HG03354 (cell line): ENCODE measurements around the gene RAX2.
"Not testable (repeated sequence)": the region's sequence is repeated elsewhere in the genome, so short reads cannot be mapped to it uniquely, and the experiment has no call there.

Experiments
- ATAC-seq: cut with Tn5 transposase; IDR thresholded peaks from one replicate; pipeline ENCODE4 v1.9.1; 2021; ENCODE audit warnings: mild to moderate bottlenecking; ENCODE audit not compliant: unreplicated experiment, poor library complexity, severe bottlenecking

The RAX2 gene

DNA sequence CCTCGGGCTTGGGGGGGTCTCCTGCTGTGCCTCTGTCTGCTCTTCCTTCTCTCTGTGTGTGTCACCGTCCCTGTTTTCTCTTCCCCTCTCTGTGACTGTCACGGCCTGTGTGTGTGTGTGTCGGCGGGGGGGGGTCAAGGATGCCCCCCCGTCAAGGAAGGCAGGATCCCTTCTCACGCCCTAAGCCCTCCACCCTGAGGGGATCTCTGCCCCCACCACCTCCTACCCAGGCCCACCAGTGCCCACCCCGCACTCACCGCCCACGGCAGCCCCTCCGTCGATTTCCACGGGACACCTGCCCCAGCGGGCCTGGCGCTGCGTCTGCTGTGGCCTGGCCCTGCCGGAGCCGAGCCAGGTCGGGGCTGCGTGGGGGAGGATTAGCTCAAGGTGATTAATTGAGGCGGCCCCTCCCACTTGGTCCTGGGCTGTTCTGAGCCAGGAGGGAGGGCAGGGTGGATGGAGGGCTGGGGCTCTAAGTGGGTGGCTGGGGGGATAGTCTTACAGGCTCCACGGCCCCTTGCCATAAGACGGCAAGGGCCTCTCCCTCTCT is at the start of gene RAX2:
Gene RAX2, minus strand, starts transcription at position 323 of the 550 bp plus-strand sequence. CDS start 486 bp downstream, outside the sequence.
- no peak for ATAC-seq

DNA sequence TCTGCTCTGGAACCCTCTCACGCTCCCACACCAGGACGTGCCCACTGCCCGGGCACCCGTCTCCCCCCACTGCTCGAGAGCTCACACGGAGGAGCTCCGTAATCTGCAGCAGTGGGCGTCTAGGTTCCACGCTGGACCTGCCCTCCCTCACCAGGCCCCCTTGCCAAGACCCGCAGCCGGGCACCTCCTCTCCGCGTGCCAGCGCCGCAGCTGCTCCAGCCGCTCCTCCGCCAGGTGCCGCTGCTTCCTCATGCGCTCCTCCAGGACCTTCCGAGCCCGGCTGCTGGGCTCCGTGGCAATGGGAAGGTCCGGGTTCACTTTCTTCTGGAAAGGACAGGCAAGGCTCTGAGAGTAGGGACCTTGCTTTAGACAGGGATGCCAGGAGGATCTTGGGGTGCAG is 49.1 kb upstream of the RAX2 start:
- no peak for ATAC-seq

DNA sequence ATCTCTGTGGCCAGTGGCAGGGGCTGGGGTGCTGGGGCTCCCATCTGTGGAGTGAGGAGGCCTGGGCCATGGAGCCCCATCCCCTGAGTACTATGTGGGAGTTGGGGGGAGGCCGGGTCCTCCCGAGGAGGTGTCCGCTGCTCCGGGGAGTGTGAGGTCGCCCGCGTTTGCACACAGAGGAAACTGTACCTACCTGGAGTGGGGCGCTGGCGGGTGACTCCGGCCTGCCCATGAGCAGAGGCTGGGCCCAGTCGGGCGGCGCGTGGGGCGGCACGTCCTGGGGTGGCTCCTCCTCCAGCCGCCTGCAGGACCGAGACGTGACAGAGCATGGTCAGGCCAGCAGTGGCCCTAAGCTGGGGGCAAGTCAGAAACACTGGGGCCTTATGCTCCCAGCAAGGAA is 48.0 kb upstream of the RAX2 start:
- ATAC-seq = no peak

DNA sequence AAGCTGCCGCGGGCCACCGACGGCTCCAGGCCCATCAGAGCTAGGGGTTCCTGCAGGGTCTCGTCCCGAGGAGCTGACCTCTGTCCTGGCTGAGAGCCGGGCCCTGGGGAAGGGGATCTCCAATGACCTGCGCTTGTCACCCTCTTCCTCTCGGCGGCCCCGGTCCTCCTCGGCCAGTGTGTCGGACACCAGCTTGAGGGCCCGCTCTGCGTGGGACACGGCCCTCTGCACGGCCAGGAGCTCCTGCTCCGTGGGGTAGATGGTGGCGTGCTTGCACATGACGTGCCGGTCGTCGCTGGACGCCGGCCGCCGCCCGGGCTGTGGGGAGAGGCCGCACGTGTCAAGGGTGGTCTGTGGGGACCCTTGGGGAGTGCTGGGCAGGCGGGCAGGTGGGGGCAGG is 46.9 kb upstream of the RAX2 start:
- no peak for ATAC-seq

DNA sequence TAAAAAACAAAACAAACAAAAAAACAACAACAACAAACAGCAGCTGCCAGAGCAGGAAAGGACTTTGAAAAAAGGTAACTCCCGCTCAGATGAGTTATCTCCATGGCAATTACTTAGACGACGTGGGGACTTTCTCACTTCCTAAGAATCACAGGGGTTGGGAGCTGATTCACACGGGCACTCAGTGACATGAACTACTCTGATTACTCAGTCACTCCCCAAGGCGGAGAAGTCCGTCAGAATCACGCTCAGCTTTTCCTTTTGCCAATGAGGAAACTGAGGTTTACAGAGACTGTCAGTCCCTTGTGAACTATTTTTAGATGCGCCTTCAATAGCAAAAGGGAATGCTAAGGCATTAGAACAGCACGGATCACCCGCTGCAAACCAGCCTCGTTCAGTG is 46.4 kb upstream of the RAX2 start:
- ATAC-seq = no peak

DNA sequence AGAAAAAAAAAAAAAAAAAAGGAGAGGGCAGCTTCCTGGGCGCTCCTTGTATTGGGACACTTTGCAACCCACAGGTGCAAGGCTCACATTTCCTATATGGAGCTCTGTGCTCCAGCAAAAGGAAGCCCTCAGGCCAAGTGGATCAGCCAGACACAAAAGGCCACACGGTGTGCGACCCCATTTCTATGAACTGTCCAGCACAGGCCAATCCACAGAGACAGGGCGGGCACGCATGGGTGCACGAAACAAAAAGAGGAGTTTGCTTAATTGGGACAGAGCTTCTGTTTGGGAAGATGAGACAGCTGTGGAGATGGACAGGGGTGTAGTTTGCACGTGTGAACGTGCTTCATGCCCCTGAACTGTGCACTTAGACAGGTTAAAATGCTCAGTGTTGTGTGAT is 45.7 kb upstream of the RAX2 start:
- ATAC-seq = no peak

DNA sequence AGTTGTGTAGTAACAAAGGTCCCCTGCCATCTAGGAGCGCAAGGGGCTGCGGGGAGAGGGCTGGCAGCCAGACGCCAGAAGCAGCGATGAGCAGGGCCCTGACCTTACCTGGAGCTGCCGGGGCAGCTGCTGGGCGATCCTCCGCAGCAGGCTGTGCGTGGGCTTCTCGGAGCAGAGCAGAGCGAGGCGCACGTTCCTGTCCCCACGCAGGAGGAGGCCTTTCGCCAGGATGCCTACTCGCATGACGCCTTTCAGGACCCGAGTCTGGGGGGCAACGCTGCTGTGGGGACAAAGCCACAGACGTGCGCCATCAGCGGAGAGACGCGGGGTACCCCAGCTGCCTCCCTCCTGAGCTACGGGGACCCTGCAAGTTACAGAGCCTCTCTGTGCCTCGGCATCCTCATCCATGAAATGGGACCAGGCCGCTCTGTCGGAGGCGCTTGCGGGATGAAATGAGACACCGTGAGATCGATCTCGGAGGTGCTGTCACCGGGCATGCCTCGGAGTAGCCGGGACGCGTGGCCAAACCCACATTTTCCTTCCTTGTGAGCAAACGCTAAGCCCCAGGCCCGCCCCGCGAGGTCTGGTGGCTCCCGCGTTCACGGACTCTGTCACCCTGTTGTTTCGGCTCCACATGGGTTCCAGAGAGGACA is 44.7 kb upstream of the RAX2 start:
- no peak for ATAC-seq

DNA sequence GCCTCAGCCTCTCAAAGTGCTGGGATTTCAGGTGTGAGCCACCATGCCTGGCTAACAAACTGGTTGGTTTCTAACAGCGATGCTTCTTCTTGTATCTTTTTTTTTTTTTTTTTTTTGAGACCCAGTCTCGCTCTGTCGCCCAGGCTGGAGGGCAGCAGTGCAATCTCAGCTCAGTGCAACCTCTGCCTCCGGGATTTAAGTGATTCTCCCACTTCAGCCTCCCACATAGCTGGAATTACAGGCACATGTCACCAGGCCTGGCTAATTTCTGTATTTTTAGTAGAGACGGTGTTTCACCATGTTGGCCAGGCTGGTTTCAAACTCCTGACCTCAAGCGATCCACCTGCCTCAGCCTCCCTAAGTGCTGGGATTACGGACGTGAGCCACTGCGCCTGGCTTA is 44.1 kb upstream of the RAX2 start:
- ATAC-seq = not testable (repeated sequence)

DNA sequence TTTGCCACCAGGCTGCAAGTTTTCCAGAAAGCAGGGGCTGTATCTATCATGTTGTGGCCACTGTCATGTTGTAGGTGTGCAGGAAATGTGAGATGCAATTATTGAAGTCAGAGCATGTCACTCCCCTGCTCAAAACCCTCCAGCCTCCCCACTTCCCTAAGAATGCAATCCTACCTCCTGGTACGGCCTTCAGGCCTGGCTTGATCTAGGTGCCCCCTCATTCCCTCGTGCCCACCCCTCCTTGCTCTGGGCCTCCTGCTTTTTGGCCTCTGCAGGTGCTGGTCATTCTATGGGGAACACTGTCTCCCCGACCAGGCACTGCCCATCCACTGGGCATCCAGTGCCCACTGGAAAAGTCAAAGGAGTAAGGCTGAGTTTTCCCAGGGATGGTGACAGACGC is 42.6 kb upstream of the RAX2 start:
- no peak for ATAC-seq

DNA sequence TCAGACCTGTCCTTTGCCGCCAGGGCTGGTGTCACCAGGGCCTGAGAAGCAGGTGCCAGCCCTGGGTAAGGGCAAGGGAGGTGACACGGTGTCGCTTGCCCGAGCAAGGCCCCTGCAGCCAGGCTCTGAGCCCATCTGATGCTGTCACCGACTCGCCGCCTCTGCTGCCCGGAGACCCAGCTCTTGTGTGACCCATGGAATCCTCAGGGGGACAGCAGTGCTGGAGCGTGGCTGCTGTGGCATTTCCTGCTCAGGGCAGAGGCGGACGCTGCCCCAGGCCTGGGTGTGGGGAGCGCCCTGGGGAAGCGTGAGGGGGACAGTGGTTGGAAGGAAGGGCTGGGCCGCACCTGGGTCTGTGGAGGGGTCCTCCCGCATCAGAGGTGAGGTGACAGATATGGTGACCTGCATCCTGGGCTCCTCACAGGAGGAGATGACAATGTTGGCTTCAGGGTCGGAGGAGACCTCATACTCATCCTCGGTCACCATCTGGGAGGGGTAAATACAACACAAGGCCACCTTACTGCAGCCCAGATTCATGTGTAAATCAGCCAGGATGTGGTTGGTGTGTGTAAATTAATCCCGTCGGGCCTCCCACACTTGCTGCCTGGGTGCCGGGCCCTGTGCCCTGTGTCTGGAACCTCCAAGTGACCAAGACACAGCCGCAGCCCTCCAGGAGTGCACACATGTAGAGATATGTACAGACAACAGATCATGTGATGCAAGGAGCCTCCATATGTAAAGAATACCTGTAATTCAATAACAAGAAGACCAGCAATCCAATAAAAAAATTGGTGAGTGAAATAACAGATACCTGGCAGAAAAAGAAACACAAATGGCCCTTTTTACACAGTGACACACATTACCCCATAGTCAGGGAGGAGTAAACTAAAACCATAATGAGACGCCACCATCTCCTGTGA is 41.7 kb upstream of the RAX2 start:
- ATAC-seq = no peak

DNA sequence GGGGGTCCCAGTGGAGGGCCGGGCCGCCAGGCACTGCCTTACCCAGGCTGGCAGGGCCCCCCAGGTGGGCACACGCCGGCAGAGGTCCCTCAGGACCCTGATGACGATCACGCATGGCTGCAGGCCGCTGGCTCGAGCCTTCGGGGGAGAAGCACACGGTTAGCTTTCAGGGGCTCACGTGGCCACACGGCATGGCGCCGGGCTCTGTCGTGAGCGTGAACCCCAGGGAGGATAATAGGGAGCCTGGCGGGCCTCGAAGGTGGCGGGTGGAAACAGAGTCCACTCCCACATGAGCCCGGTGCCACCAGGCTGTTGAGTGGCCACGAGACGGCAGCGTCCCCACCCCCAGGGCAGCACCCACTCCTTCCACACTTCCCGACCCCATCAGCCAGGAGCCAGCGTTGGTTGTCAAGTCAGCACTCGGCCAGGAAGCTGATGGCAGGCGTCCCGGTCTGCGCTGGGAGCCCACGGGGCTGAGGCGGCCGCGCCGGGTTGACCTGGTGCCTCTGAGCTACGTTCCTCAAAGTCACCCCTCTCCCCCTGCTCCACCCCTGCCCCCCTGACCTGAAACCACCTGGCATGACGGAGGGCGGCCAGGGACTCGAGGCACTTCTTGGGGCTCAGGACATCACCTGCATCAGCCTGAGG is 38.8 kb upstream of the RAX2 start:
- no peak for ATAC-seq

DNA sequence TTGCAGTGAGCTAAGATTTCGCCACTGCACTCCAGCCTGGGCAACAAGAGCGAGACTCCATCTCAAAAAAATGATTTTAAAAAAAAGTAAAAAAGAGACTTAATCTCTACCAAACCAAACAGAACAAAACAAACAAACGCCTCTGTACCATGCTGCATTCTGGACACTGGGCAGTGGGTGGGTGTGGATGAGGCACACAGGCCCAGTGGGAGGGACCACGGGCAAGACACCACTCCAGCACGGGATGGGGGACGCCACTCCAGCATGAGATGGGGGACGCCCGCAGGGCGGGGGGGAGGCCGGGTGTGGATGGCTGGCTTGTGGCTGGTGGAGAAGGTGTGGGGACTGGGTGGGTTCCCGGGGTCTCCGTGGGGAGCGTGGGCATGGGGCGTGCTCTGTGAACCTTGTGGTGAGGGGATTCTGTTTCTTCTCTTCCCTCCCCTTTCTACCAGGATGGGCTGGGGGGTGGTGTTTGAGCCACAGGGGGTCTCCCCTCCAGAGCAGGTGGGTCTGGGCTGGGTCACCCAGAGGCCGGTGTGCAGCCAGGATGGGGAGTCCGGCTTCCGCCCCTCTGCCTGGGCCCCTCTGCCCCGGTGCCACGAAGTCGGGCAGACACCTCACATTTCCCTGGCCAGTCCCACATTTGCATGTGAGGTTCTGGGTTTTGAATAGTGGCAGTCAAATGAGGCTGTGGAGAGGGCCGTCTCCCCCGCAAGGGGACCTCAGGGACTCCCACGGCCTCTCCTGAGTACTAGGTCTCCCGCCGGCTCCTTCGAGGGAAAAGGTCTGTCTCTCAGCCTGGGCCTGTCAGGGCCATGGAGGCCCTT is 38.1 kb upstream of the RAX2 start:
- no peak for ATAC-seq

DNA sequence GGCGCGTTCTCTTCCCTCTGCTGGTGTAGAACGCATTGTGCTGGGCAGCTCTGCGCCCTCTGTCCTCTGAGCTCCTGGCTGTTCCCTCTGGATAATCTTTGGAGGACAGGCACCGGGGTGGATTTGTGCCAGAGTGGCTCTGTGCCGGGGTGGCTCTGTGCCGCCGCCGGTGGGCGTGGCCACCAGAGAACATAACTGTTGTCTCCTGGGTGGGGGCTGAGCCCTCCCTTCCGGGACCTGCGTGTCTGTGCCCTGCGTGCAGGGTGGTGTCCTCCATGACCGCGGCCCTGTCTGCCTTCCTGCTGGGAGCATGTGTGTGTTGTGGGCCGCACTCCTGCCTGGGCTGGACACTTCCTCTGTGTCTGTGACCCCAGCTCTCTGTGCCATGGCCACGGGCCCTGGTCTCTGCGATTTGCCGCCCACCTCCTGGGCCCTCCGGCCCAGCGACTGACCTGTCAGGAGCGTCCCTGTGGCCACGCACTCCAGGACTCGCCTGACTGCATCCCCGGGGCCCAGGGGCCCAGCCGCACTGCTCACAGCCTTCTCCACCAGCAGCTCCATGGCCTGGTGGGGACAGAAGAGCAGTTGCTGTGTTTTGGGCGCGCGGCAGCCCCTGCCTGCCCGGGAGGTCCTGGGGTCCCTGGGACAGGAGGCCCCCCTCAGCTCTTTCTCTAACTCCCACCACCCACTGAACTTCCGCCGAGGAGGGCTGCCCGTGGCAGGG is 36.6 kb upstream of the RAX2 start:
- ATAC-seq = no peak

DNA sequence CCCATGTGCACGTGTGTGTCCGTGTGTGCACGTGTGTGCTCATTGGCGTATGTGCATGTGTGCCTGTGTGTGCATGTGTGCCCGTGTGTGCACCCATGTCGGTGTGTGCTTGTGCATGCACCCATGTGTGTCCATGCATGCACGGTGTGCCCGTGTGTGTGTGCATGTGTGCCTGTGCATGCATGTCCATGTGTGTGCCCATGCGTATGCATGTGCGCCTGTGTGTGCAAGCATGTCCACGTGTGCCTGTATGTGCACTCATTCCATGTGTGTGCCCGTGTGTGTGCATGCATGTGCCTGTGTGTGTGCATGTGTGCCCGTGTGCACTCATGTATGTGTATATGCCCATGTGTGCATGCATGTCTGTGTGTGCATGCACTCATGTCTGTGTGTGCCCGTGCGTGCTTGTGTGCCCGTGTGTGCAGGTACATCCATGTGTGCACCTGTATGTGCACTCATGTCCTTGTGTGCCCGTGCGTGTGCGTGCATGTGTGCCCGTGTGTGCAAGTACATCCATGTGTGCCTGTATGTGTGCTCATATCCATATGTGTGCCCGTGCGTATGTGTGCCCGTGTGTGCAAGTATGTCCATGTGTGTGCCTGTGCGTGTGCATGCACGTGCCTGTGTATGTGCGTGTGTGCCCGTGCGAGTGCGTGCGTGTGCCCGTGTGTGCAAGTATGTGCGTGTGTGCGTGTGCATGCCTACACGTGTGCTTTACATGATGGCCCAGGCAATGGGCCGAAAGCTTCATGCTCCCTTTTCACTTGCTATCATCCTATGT is 35.7 kb upstream of the RAX2 start:
- no peak for ATAC-seq

DNA sequence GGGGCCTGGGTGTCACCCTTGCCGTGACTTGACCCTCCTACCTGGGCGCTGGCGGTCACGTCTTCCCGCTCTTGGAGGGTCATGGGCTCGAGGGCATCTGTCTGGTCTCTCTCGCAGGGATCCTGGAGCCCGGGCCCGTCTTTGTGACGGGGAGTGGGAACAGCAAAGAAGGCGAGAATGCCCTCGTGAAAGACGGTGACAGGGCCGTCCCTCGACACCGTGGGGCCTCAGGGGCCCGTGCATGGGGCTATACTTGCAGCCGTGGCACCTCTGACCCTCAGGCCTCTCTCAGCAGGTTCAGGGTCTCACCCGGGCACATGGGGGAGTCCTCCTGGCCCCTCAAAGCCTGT is 35.1 kb upstream of the RAX2 start:
- no peak for ATAC-seq

DNA sequence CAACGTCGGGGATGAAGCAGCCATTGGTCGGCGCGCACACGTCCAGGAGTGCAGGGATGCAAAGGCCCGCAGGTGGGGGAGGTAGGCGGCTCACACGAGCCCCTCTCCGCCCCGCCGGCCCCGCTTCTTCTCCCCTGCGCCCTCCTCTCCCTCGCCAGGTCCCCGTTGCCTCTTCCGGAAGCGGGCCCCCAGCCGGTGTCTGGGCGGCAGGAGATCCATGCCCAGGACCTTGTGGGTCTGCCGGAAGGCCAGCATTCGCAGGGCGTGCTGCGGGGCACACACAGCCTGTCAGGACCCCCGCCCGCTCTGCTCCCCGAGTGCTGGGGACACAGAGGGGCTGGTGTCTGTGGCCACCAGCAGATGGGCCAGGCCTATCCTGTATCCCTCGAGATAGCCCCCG is 33.8 kb upstream of the RAX2 start:
- no peak for ATAC-seq

DNA sequence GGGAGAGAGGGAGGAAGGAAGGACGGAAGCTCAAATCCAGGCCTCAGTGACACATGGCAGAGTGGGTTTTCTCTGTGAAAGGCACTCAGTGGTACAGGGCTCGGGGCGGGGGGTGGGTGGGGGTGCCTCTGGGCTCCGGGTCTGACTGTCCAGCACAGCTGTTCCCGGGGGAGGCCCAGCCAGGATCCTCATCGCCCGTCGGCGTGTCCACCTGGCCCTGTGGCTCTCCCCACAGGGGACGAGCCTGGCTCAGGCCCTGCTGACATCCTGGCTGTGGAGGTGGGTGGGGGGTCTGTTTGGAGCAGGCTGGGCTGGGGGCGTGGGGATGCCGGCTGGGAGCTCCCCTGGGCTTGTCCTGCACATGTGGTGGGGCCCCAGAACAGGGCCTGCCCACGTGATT is 32.4 kb upstream of the RAX2 start:
- ATAC-seq = no peak

DNA sequence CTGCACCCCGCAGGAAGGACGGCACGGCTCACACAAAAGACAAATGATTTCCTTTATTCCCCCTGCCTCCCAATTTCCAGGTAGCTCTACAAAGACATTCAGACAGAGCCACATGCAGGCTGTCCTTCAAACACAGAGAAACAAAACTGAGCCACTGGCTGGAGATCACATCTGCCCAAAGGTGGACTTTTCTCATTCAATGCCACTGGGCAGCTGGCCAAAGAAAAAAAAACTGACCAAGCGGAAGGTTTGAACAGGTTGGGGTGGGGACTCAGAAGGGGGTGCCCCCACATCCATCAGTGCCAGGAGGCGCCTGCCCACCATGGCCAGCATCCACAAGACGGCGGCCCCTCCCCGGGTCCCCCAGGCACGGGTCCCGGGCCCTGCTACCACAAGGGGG is 32.0 kb upstream of the RAX2 start:
- no peak for ATAC-seq
